Measurements from ENCODE around the gene COL4A5. TPM values are rescaled to one million over a fixed set of nuclear protein-coding genes. Genes with fewer than 3 reads are reported as not detected.

COL4A5 gene
- total RNA-seq, 1 experiment from 2014 or later: 8.3 TPM

GRCh38 chrX:108558217-108558616, 118.6 kb downstream of the COL4A5 start:
- H3K27ac ChIP-seq (ENCODE audit: low read length): no peak overlapping the region
- H3K36me3 ChIP-seq (ENCODE audit: control insufficient read depth, insufficient read depth, low read length): no peaks in the 10 kb centered on the region
- intact Hi-C loops (cut with micrococcal nuclease; ENCODE audit: unreplicated experiment) (no loop called here), in situ Hi-C loops (cut with HindIII; ENCODE audit: low pct_unique_long_range_greater_than_20kb, low sequenced_read_pairs) (no loop called here)
- POLR2A ChIA-PET: no interaction called here
- CTCF ChIA-PET: no interaction called here
- ATAC-seq: no peak
- no TSS peak for BruUV-seq (replicated peaks)
- no peaks in the 10 kb centered on the region for H3K27me3 ChIP-seq (ENCODE audit: control insufficient read depth, insufficient read depth, low read length)
- no peaks in the 10 kb centered on the region for H3K9me3 ChIP-seq (ENCODE audit: control insufficient read depth, insufficient read depth, low read depth, low read length)
- TF ChIP-seq TCF7L2 (IDR thresholded peaks at IDR 0.05; ENCODE audit: low read depth, low read length) (no peak), POLR2AphosphoS5 (IDR thresholded peaks at IDR 0.05; ENCODE audit: low read depth, low read length) (no peak), SIN3A (IDR thresholded peaks at IDR 0.05; ENCODE audit: borderline replicate concordance, insufficient read depth, low read depth, low read length) (no peak)
- TF ChIP-seq, protein P1, sequence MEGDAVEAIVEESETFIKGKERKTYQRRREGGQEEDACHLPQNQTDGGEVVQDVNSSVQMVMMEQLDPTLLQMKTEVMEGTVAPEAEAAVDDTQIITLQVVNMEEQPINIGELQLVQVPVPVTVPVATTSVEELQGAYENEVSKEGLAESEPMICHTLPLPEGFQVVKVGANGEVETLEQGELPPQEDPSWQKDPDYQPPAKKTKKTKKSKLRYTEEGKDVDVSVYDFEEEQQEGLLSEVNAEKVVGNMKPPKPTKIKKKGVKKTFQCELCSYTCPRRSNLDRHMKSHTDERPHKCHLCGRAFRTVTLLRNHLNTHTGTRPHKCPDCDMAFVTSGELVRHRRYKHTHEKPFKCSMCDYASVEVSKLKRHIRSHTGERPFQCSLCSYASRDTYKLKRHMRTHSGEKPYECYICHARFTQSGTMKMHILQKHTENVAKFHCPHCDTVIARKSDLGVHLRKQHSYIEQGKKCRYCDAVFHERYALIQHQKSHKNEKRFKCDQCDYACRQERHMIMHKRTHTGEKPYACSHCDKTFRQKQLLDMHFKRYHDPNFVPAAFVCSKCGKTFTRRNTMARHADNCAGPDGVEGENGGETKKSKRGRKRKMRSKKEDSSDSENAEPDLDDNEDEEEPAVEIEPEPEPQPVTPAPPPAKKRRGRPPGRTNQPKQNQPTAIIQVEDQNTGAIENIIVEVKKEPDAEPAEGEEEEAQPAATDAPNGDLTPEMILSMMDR (IDR thresholded peaks at IDR 0.05): no peak
- TF ChIP-seq, protein P2, sequence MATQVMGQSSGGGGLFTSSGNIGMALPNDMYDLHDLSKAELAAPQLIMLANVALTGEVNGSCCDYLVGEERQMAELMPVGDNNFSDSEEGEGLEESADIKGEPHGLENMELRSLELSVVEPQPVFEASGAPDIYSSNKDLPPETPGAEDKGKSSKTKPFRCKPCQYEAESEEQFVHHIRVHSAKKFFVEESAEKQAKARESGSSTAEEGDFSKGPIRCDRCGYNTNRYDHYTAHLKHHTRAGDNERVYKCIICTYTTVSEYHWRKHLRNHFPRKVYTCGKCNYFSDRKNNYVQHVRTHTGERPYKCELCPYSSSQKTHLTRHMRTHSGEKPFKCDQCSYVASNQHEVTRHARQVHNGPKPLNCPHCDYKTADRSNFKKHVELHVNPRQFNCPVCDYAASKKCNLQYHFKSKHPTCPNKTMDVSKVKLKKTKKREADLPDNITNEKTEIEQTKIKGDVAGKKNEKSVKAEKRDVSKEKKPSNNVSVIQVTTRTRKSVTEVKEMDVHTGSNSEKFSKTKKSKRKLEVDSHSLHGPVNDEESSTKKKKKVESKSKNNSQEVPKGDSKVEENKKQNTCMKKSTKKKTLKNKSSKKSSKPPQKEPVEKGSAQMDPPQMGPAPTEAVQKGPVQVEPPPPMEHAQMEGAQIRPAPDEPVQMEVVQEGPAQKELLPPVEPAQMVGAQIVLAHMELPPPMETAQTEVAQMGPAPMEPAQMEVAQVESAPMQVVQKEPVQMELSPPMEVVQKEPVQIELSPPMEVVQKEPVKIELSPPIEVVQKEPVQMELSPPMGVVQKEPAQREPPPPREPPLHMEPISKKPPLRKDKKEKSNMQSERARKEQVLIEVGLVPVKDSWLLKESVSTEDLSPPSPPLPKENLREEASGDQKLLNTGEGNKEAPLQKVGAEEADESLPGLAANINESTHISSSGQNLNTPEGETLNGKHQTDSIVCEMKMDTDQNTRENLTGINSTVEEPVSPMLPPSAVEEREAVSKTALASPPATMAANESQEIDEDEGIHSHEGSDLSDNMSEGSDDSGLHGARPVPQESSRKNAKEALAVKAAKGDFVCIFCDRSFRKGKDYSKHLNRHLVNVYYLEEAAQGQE (IDR thresholded peaks at IDR 0.05; ENCODE audit: insufficient read depth in 1 of 2, low read depth in 2 of 2, low read length in 1 of 2): no peak
- H3K4me3 ChIP-seq (ENCODE audit: low read depth in 2 of 2, low read length in 2 of 2): no peak overlapping the region
- no peaks in the 10 kb centered on the region for H3K4me1 ChIP-seq (ENCODE audit: control insufficient read depth, insufficient read depth, low read length)
- DNase-seq (ENCODE audit: low read depth, low spot score): no peak

GRCh38 chrX:108573136-108573535, 133.5 kb downstream of the COL4A5 start:
- ATAC-seq: no peak
- Histone ChIP-seq H3K27ac (ENCODE audit: low read length) (no peak overlapping the region), H3K27me3 (ENCODE audit: control insufficient read depth, insufficient read depth, low read length) (no peaks in the 10 kb centered on the region), H3K9me3 (ENCODE audit: control insufficient read depth, insufficient read depth, low read depth, low read length) (no peaks in the 10 kb centered on the region), H3K36me3 (ENCODE audit: control insufficient read depth, insufficient read depth, low read length) (no peaks in the 10 kb centered on the region), H3K4me3 (ENCODE audit: low read depth in 2 of 2, low read length in 2 of 2) (no peak overlapping the region), H3K4me1 (ENCODE audit: control insufficient read depth, insufficient read depth, low read length) (no peaks in the 10 kb centered on the region)
- intact Hi-C loops (cut with micrococcal nuclease; ENCODE audit: unreplicated experiment): no loop called here
- TF ChIP-seq, protein P1 (IDR thresholded peaks at IDR 0.05): no peak
- TF ChIP-seq, protein P2 (IDR thresholded peaks at IDR 0.05; ENCODE audit: insufficient read depth in 1 of 2, low read depth in 2 of 2, low read length in 1 of 2): no peak
- no peak for TF ChIP-seq POLR2AphosphoS5 (IDR thresholded peaks at IDR 0.05; ENCODE audit: low read depth, low read length)
- no peak for TF ChIP-seq TCF7L2 (IDR thresholded peaks at IDR 0.05; ENCODE audit: low read depth, low read length)
- TF ChIP-seq SIN3A (IDR thresholded peaks at IDR 0.05; ENCODE audit: borderline replicate concordance, insufficient read depth, low read depth, low read length): no peak
- no peak for DNase-seq (ENCODE audit: low read depth, low spot score)
- CTCF ChIA-PET: no interaction called here
- no TSS peak for BruUV-seq (replicated peaks)
- POLR2A ChIA-PET: no interaction called here
- in situ Hi-C loops (cut with HindIII; ENCODE audit: low pct_unique_long_range_greater_than_20kb, low sequenced_read_pairs): no loop called here
